ENCODE measurements around the gene DUSP5.

DNA sequence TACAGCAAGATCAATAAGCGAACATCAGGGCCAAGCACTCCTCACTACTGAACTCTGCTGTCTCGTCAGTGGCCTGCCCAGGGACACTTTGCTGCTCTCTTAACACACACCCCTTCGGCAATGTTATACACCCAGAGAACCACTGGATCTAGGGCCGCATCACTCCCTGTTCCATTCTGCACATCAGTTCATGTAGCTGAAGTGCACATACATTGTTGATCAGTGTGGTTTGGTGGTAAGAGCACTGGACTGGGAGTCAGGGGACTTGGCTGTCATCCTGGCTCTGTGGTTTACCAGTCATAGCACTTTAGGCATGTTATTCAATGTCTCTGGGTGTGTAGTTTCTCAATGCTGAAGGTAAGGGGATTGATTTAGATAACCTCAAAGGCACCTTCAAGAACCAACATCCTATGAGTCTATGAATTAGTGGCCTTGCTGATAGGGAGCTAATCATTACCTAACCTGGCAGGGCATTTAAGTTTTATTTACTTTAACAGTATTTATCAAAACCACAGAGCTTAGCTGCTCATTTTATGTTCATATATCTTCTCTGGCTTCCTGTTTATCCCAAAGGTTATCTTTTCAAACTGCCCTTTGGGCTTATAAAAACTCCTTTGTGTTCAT, 24.8 kb downstream of the DUSP5 start:
- TF ChIP-seq CTCF (conservative IDR thresholded peaks at IDR 0.05 in 1 of 2, IDR thresholded peaks at IDR 0.05 in 1 of 2; ENCODE audit: extremely low read depth in 1 of 2, insufficient read depth in 1 of 2, low read depth in 1 of 2, low read length in 2 of 2) (no peak), EZH2 (IDR thresholded peaks at IDR 0.05; ENCODE audit: borderline replicate concordance, low read length) (no peak)

All from mammary epithelial cell (primary cell).